Panc1 (cell line): Measurements from ENCODE around the gene SH3BP4.

Source experiments
- CTCF ChIP-seq: fragments of 450-650 bp; IDR thresholded peaks from 2 replicates; pipeline ENCODE4 v1.5.1; 2017; ENCODE audit warnings: mild to moderate bottlenecking
- POLR2AphosphoS5 ChIP-seq: IDR thresholded peaks from 2 replicates; pipeline ENCODE4 v1.6.1; 2012; ENCODE audit warnings: mild to moderate bottlenecking, low read depth, low read length, moderate library complexity
- REST ChIP-seq, 2 experiments: IDR thresholded peaks; 2 replicates each; pipeline ENCODE4 v1.6.1; 2011 to 2012; ENCODE audit warnings: low read depth in 2 of 2, control low read depth in 1 of 2, low read length in 1 of 2, mild to moderate bottlenecking in 1 of 2, moderate library complexity in 1 of 2; ENCODE audit not compliant: insufficient read depth in 1 of 2
- SIN3A ChIP-seq: IDR thresholded peaks from 2 replicates; pipeline ENCODE4 v1.6.1; 2012; ENCODE audit warnings: low read depth, mild to moderate bottlenecking, low read length, moderate library complexity, borderline replicate concordance; ENCODE audit not compliant: insufficient read depth
- TCF7L2 ChIP-seq: IDR thresholded peaks from 2 replicates; pipeline ENCODE4 v1.6.1; 2011; ENCODE audit warnings: mild to moderate bottlenecking, low read depth, low read length, inconsistent platforms

GRCh38 chr2:234914371-234915154 lies 37.3 kb upstream of the SH3BP4 start:
- TF ChIP-seq CTCF: no peak
- no peak for TF ChIP-seq REST (IDR thresholded peaks at IDR 0.05; ENCODE audit: insufficient read depth in 1 of 2, low read depth in 2 of 2, low read length in 1 of 2)
- TF ChIP-seq TCF7L2: no peak
- TF ChIP-seq POLR2AphosphoS5: no peak
- no peak for TF ChIP-seq SIN3A
